ENCODE measurements around the gene TMTC2.

Gene TMTC2

DNA sequence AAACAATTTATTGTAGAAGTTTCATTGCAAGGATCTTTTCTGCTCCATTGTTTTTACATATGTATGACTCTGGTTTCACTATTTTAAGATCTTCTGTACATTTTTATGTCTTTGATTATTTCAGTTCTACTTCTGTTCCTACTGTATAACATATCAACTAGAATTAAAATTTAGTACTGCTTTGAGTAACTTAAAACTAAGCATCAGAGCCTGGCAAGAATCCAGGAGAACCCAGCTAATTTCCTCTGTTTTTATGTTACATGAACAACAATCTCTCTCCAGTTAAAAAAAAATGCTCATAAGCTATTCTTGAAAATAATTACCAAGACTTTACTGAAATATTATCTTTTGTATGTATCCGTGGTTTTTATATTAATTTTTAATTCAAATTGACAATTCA is 370.7 kb downstream of the TMTC2 start:
- TF ChIP-seq, protein P1, sequence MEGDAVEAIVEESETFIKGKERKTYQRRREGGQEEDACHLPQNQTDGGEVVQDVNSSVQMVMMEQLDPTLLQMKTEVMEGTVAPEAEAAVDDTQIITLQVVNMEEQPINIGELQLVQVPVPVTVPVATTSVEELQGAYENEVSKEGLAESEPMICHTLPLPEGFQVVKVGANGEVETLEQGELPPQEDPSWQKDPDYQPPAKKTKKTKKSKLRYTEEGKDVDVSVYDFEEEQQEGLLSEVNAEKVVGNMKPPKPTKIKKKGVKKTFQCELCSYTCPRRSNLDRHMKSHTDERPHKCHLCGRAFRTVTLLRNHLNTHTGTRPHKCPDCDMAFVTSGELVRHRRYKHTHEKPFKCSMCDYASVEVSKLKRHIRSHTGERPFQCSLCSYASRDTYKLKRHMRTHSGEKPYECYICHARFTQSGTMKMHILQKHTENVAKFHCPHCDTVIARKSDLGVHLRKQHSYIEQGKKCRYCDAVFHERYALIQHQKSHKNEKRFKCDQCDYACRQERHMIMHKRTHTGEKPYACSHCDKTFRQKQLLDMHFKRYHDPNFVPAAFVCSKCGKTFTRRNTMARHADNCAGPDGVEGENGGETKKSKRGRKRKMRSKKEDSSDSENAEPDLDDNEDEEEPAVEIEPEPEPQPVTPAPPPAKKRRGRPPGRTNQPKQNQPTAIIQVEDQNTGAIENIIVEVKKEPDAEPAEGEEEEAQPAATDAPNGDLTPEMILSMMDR (IDR thresholded peaks at IDR 0.05; ENCODE audit: low read depth, low read length, missing control alignments): no peak
- DNase-seq: no peak
- Histone ChIP-seq H3K27me3 (replicated peaks) (no peaks in the 10 kb centered on the region), H3K27ac (no peak overlapping the region), H3K36me3 (replicated peaks) (no peaks in the 10 kb centered on the region), H3K4me3 (ENCODE audit: low read depth, low read length) (no peak overlapping the region)
- in situ Hi-C loops (cut with HindIII; ENCODE audit: low pct_ligation_motif_present, low sequenced_read_pairs): no loop called here

DNA sequence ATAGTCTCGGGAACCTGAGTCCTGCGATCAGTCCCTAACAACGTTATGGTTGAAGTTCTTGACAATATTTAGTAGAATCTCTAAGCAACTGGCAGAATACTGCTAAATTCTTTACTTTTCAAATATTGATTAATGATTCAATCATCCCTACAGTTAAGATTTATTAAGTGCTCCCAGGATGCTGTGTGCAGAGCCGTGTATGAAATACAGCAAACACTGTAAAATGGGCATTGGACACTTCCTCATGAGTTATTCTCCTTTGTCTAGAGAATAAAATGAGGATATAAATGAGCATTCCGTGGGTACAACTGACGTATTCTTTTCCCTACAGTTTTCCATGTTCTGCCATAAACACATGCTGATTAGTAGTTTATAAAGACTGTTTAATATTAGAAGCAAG is 372.4 kb downstream of the TMTC2 start:
- Histone ChIP-seq H3K27me3 (replicated peaks) (no peaks in the 10 kb centered on the region), H3K27ac (no peak overlapping the region), H3K4me3 (ENCODE audit: low read depth, low read length) (no peak overlapping the region), H3K36me3 (replicated peaks) (no peaks in the 10 kb centered on the region)
- no peak for DNase-seq
- in situ Hi-C loops (cut with HindIII; ENCODE audit: low pct_ligation_motif_present, low sequenced_read_pairs): no loop called here
- TF ChIP-seq, protein P1 (IDR thresholded peaks at IDR 0.05; ENCODE audit: low read depth, low read length, missing control alignments): no peak

DNA sequence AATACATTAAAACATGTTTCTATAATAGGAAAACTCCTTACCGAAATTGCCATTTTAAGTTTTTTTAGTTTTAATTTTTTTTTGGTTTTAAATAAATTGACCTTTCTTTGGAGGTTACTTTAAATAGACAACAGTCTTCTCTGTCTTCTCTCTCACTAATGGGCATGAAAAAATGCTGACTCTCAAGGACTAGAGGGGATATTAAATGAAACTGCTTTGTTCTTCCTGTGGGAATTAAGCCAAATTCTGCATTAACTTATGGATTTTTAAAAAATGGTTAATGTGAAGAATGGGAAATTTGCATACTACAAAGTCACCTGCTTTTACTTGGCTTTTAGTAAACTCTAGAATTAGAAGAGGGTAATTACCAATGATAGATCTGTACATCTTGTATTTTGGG is 378.9 kb downstream of the TMTC2 start:
- no peak overlapping the region for H3K4me3 ChIP-seq (ENCODE audit: low read depth, low read length)
- in situ Hi-C loops (cut with HindIII; ENCODE audit: low pct_ligation_motif_present, low sequenced_read_pairs): no loop called here
- TF ChIP-seq, protein P1 (IDR thresholded peaks at IDR 0.05; ENCODE audit: low read depth, low read length, missing control alignments): no peak
- no peak for DNase-seq
- H3K27ac ChIP-seq: no peak overlapping the region
- no peaks in the 10 kb centered on the region for H3K27me3 ChIP-seq (replicated peaks)
- no peaks in the 10 kb centered on the region for H3K36me3 ChIP-seq (replicated peaks)

DNA sequence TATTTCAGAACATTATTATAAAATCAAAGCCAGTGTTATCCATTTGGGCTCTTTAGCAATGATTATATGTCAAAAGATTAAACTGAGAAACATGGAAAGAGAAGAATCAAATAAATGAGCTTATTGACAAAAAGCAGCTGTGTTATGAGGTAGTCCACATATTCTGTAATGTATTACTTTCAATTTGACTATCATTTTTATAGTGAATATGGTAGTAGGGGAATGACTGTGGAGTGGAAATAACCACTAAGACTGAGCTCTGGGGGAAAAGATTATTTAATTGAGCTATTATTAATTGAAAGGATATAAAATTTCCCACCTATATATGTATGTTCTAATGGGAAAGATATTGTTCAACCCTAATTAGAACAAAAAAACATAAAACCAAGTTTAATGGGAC is 381.3 kb downstream of the TMTC2 start:
- in situ Hi-C loops (cut with HindIII; ENCODE audit: low pct_ligation_motif_present, low sequenced_read_pairs): no loop called here
- no peaks in the 10 kb centered on the region for H3K27me3 ChIP-seq (replicated peaks)
- no peak overlapping the region for H3K4me3 ChIP-seq (ENCODE audit: low read depth, low read length)
- H3K27ac ChIP-seq: no peak overlapping the region
- DNase-seq: no peak
- no peaks in the 10 kb centered on the region for H3K36me3 ChIP-seq (replicated peaks)
- TF ChIP-seq, protein P1 (IDR thresholded peaks at IDR 0.05; ENCODE audit: low read depth, low read length, missing control alignments): no peak

DNA sequence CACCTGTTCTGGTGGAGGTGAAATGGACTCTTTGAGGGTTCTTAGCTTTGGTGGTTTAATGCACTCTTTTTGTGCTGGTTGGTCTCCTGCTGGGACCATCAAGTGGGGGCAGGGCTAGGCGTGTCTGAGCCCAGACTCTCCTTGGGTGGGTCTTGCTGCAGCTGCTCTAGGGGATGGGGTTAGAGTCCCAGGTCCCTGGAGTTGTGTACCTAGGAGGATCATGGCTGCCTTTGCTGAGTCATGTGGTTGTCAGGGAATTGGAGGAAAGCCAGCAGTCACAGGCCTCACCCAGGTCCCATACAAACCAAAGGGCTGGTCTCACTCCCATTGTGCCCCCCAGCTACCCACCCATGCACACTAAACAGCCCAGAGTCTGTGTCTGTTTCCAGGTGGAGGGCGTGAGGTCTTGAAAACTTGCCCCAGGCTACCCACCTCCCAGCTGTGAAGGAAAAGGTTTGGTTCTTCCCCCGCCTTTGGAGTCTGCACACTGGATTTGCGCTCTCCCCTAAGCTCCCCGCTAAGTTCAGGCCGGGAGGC is 387.7 kb downstream of the TMTC2 start:
- no peaks in the 10 kb centered on the region for H3K36me3 ChIP-seq (replicated peaks)
- H3K27me3 ChIP-seq (replicated peaks): no peaks in the 10 kb centered on the region
- no peak for DNase-seq
- no peak overlapping the region for H3K27ac ChIP-seq
- TF ChIP-seq, protein P1 (IDR thresholded peaks at IDR 0.05; ENCODE audit: low read depth, low read length, missing control alignments): no peak
- in situ Hi-C loops (cut with HindIII; ENCODE audit: low pct_ligation_motif_present, low sequenced_read_pairs): no loop called here
- H3K4me3 ChIP-seq (ENCODE audit: low read depth, low read length): no peak overlapping the region

DNA sequence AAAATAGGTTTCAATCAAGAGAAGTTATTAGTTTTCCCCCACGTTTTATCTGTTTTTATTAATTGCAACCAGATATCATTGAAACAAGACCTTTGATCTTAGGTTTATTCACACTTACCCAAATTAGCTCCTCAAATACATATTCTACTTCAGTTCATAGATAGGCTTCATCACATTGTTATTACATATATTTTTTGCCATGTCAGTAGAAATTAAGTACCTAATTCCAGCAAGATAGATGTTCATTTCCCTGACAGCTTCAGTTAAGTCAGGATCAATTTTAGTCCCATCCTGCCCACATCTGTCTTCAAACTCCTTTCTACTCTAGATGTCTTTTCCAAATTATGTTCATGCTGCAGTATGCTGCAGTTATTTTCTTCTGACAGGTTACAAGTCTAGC is 388.8 kb downstream of the TMTC2 start:
- in situ Hi-C loops (cut with HindIII; ENCODE audit: low pct_ligation_motif_present, low sequenced_read_pairs): no loop called here
- TF ChIP-seq, protein P1 (IDR thresholded peaks at IDR 0.05; ENCODE audit: low read depth, low read length, missing control alignments): no peak
- Histone ChIP-seq H3K27ac (no peak overlapping the region), H3K4me3 (ENCODE audit: low read depth, low read length) (no peak overlapping the region), H3K36me3 (replicated peaks) (no peaks in the 10 kb centered on the region), H3K27me3 (replicated peaks) (no peaks in the 10 kb centered on the region)
- no peak for DNase-seq
